IPS-18a (cell line): Measurements from ENCODE around the gene FLNB.

Experiments used
- H3K27ac ChIP-seq: one replicate; pipeline ENCODE4 v1.5.1; 2013; ENCODE audit warnings: low read length
- H3K27me3 ChIP-seq: one replicate; pipeline ENCODE4 v1.6.1; 2013; ENCODE audit warnings: mild to moderate bottlenecking, low read length; ENCODE audit not compliant: control insufficient read depth, insufficient read depth
- H3K36me3 ChIP-seq: one replicate; pipeline ENCODE4 v1.6.1; 2013; ENCODE audit warnings: low read depth, low read length; ENCODE audit not compliant: control insufficient read depth
- H3K4me1 ChIP-seq: one replicate; pipeline ENCODE4 v1.6.1; 2013; ENCODE audit warnings: low read depth, low read length; ENCODE audit not compliant: control insufficient read depth
- H3K4me3 ChIP-seq: one replicate; pipeline ENCODE4 v1.5.1; 2013; ENCODE audit warnings: low read length
- H3K9ac ChIP-seq: one replicate; pipeline ENCODE4 v1.6.1; 2013; ENCODE audit warnings: mild to moderate bottlenecking, low read length, moderate library complexity
- H3K9me3 ChIP-seq: one replicate; pipeline ENCODE4 v1.6.1; 2013; ENCODE audit warnings: low read depth, low read length; ENCODE audit not compliant: control insufficient read depth

Gene FLNB

DNA sequence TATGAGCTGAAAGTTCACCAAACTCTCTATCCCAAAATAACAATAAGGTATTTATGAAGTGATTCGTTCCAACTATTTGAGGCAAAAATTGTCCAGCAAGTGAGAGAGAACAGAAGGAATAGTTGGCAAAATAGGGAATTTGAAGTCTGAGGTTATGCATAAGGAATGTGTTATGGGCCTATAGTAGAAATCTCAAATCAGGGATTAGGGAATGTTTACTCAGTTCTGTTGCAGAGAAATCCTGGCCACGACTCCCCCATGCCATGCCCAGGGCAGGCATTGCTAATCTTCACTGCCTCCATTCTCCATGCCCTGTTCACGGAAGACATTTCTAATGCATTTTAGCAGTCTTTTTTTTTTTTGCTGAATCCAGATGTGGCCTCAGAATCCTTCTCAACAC is 58.6 kb downstream of the FLNB start:
- no peak overlapping the region for H3K9ac ChIP-seq
- no peaks in the 10 kb centered on the region for H3K36me3 ChIP-seq
- H3K9me3 ChIP-seq = no peaks in the 10 kb centered on the region
- no peaks in the 10 kb centered on the region for H3K27me3 ChIP-seq
- no peak overlapping the region for H3K27ac ChIP-seq
- H3K4me3 ChIP-seq = no peak overlapping the region
- H3K4me1 ChIP-seq = peaks cover 30% of the 10 kb centered on the region

DNA sequence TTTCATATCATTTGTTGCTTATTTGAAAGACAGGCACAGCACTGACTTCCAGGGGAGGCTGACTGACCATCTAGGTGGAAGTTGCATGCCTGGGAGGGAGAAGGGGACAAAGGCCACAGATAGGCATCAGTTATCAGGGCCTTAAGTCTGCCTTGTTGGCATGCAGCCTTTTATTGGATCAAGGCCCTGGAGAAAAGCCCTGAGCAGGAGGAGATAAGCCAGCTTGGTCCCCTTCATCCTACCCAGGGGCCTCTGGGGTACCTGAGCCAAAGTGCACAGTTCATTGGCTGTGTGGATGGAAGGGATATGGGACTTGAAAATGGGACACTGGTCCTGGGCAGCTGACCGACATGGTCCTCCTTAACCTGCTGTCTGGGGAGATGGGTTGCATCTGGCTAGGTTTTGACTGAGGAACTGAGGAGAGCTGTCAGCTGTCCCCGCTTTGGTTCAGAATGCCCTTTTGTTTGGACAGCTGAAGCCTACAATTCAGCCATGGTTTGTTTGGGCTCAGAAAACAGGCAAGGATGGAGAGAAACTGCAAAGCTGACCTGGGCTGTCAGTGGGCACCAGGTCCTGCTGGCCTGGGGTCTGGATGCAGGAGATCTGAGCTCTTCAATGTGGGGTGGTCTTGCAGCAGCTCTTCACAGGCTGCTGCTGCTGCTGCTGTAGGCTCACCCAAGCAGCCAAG is 60.0 kb downstream of the FLNB start:
- Histone ChIP-seq H3K4me3 (no peak overlapping the region), H3K27ac (no peak overlapping the region), H3K36me3 (no peaks in the 10 kb centered on the region), H3K4me1 (peaks cover 16% of the 10 kb centered on the region), H3K9me3 (no peaks in the 10 kb centered on the region), H3K9ac (no peak overlapping the region), H3K27me3 (no peaks in the 10 kb centered on the region)

DNA sequence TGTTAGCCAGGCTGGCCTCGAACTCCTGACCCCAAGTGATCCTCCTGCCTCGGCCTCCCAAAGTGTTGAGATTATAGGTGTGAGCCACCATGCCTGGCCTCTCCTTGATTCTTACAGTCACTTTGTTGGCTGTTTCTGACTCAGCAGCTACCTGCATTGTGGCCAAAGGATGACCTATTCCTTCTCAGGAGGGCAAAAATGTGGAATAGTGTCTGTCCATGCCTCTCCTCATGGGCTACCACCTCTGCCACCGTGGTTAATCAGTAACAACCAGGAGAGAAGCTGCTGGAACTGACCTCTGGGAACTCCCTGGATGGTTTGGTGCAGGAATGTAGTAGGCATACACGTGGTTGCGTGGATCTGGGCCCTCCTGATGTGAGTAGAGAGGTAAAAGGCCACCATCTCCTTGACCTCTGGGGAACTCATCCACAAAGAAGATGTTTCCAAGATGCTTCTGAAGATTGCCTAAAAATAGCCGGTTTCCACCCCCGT is 63.3 kb downstream of the FLNB start:
- no peaks in the 10 kb centered on the region for H3K9me3 ChIP-seq
- no peak overlapping the region for H3K9ac ChIP-seq
- H3K4me3 ChIP-seq = no peak overlapping the region
- H3K4me1 ChIP-seq = no peaks in the 10 kb centered on the region
- H3K27ac ChIP-seq = no peak overlapping the region
- H3K36me3 ChIP-seq = no peaks in the 10 kb centered on the region
- H3K27me3 ChIP-seq = no peaks in the 10 kb centered on the region

DNA sequence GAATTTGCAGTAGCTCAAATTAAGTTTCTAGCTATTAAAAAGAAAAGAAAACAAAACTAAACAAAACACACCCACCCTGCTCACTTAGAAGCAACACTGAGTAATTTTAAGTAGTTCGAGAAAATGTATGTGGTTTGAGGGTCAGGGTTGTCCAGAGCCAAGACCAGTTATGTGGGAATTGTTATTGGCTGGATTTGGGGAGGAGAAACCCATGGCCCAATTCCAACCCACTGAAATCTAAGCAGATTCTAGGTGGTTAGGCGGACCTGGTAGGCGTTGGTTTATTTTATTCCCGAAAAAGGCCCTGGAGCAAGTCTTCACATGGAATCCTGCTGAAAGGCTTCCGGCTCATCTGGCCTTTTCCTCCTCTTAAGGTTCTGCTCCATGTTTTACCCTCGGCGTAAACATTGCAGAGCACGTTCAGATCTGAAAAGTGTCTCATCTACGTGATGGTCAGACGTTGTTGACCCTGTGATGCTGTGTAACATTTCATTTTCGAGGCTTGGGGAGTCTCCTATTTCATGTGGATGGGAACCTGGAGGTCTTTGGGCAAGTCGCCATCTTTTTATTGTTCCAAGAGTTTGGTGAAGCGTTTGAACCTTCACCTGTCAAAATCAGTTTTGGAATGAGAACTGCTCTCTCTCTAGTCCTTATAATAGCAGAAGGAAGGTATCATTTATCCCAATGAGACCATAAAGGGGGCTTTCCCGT is 64.0 kb downstream of the FLNB start:
- peaks cover under 1% of the 10 kb centered on the region for H3K36me3 ChIP-seq
- no peaks in the 10 kb centered on the region for H3K9me3 ChIP-seq
- H3K9ac ChIP-seq = no peak overlapping the region
- H3K4me3 ChIP-seq = no peak overlapping the region
- no peak overlapping the region for H3K27ac ChIP-seq
- H3K27me3 ChIP-seq = no peaks in the 10 kb centered on the region
- H3K4me1 ChIP-seq = no peaks in the 10 kb centered on the region

DNA sequence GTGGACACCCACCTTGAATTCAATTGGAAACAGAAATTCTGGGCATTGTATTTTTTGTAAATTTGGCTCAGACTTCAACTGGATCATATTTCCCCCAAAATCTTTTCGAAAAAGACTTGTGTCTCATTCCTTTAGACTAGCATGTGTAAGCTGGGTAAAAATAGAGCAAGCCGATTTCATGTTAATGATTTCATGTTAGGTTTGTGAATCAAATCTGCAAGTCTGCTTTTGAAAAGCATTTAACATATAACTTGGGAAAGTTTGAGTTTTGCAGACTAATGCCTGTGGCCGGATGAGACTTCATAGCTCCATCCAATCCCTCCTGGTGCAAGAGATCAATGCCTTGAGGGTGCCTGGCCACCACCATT is 64.5 kb downstream of the FLNB start:
- H3K4me1 ChIP-seq = no peaks in the 10 kb centered on the region
- H3K27me3 ChIP-seq = no peaks in the 10 kb centered on the region
- no peak overlapping the region for H3K4me3 ChIP-seq
- no peak overlapping the region for H3K9ac ChIP-seq
- H3K27ac ChIP-seq = no peak overlapping the region
- H3K36me3 ChIP-seq = peaks cover 5% of the 10 kb centered on the region
- H3K9me3 ChIP-seq = no peaks in the 10 kb centered on the region

DNA sequence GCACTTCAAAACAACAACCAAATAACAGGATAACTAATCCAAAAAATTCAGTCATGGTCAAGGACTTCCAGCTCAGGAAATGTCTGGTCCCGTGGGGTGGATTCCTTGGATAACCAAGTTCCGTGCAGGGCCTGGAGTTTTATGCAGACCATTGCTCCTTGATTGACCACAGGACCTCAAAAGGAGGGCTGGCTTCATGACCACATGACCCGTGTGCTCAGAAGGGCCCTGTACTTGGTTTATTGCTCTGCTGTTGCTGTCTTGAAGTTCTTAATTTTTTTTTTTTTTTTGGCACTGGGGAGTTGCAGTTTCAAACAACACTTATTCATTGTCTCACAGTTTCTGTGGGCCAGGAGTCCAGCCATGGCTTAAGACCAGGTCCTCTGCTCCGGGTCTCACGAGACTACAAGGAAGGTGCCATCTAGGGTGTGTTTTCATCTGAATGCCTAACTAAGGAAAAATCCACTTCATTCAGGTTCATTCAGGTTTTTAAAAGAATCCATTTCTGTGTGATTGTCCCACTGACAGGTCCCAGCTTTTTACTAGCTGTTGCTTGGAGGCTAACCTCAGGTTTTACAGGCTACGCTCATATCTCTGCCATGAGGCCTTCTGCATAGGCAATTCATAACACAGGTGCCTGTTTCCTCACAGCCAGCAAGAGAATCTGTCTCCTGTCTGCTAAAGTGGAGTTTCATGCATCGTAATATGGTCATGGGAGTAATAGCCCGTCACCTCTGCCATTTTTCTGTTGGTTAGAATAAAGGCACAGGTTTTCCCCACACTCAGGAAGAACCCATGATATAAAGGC is 65.3 kb downstream of the FLNB start:
- peaks cover 13% of the 10 kb centered on the region for H3K36me3 ChIP-seq
- H3K27me3 ChIP-seq = no peaks in the 10 kb centered on the region
- no peak overlapping the region for H3K27ac ChIP-seq
- no peak overlapping the region for H3K4me3 ChIP-seq
- no peaks in the 10 kb centered on the region for H3K4me1 ChIP-seq
- no peak overlapping the region for H3K9ac ChIP-seq
- H3K9me3 ChIP-seq = no peaks in the 10 kb centered on the region

DNA sequence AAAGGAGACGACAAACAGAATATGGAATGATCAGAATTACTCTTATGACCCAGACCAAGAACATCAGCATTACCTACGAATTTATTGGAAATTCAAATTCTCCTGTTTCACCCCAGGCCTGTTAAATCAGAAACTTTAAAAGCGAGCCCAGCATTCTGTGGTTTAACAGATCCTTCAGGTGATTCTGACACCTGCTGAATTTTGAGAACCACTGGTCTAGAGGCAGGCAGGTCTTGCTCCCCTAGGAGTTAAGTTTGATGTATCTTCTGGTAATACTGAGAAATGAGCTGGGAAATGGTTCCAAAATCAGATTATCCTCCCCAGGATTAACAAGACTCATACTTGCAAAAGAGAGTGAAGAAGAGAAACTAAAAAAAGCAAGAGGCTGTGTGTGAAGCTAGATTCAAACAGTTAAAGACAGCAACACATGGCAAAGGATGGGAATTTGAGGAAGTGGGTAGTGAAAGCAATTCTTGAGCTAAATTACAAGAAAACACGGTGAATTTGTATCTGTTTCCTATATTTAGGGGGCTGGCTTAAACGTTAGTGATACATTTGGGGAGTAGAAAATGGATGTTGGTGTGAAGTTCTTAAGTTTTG is 66.0 kb downstream of the FLNB start:
- Histone ChIP-seq H3K27ac (no peak overlapping the region), H3K9me3 (no peaks in the 10 kb centered on the region), H3K4me3 (no peak overlapping the region), H3K4me1 (no peaks in the 10 kb centered on the region), H3K27me3 (no peaks in the 10 kb centered on the region), H3K36me3 (peaks cover 19% of the 10 kb centered on the region), H3K9ac (no peak overlapping the region)

DNA sequence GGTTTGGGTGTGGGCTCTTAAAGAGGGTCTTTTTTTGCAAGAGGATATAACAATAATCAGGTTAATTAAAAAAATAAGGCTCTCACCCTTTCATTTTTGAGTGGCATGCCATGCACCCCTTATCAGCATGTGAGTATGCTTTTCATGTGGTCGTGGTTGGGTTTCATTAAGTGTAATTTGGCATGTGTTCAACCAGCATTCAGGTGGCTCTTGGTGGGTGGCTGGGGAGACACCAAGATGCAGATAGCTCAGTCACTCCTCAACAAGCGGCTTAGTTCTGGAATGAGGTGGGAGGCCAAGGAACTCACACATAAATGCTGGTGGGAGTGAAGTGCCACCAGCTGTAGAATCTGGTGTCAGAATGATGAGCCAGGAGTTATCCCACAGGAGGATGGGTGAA is 66.8 kb downstream of the FLNB start:
- Histone ChIP-seq H3K27me3 (no peaks in the 10 kb centered on the region), H3K9me3 (no peaks in the 10 kb centered on the region), H3K27ac (no peak overlapping the region), H3K36me3 (peaks cover 26% of the 10 kb centered on the region), H3K4me3 (no peak overlapping the region), H3K9ac (no peak overlapping the region), H3K4me1 (no peaks in the 10 kb centered on the region)

DNA sequence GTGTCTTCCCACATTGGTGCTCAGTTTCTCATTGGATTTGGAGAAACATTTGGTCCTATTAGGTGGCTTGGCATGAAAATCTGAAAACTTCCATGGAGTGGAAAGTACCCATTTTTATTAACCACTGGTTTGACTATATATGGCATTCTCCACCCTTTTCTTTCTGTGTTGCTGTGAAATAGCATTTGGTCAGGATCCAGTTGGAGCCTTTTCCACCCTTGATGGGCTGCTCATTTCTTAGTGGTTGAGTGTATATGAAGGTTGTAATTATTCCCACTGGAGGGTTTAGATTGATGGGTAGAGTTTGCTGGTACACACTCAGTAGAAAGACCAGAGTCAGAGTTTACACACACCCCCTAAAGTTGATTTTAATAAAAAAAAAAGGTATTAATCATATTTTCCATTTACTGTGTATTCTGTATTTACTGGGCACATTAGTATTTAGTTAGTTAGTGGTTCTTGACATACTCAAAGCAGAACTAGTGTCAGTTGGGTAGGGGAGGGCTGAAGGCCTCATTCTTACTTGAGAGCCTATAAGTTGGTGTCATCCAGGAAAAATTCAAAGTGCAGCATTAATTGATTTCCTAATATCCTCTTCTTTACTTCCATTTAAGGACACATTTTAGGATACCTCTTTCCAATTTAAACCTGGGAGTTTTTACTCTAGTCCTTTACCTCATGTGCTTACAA is 69.5 kb downstream of the FLNB start:
- H3K9me3 ChIP-seq = no peaks in the 10 kb centered on the region
- no peaks in the 10 kb centered on the region for H3K27me3 ChIP-seq
- H3K36me3 ChIP-seq = peaks cover 34% of the 10 kb centered on the region
- H3K4me3 ChIP-seq = no peak overlapping the region
- no peaks in the 10 kb centered on the region for H3K4me1 ChIP-seq
- H3K27ac ChIP-seq = no peak overlapping the region
- no peak overlapping the region for H3K9ac ChIP-seq

DNA sequence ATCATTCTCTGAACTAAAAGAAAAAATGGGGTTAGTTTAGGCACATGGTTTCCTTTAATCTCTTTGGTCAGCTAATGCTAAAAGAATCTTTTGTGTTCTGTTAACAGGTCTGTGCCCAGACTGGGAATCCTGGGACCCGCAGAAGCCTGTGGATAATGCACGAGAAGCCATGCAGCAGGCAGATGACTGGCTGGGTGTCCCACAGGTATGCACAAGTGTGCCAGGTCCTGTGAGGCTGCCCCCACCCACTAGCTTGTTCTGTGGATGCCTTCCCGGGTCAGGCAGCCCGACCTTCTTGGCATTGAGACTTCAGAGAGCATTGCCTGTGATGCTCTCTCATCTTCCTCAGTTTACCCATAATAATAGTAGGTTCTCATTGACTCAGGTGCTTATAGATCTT is 70.4 kb downstream of the FLNB start:
- Histone ChIP-seq H3K27me3 (no peaks in the 10 kb centered on the region), H3K9ac (no peak overlapping the region), H3K9me3 (no peaks in the 10 kb centered on the region), H3K4me3 (no peak overlapping the region), H3K36me3 (peaks cover 34% of the 10 kb centered on the region), H3K27ac (no peak overlapping the region), H3K4me1 (no peaks in the 10 kb centered on the region)

DNA sequence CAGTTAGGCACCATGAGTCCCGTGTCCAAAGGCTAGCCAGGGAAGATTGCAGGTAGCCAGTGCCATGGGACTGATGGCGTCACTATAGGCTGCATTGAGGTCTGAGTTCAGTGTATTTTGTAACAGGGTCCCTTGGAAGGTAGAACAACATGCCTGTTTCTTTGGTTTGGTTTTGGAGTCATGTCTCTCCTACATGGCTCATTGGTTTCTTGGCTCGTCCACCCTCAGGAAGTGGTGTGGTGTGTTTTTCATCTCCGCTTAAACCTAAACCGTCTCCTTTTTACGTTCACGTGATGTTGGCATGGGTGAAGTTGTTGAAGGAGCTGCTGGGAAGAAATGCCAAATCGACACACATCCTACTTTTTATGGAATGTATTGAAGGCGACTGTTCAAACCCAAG is 71.6 kb downstream of the FLNB start:
- H3K4me3 ChIP-seq = no peak overlapping the region
- peaks cover 34% of the 10 kb centered on the region for H3K36me3 ChIP-seq
- H3K9me3 ChIP-seq = no peaks in the 10 kb centered on the region
- no peak overlapping the region for H3K9ac ChIP-seq
- no peaks in the 10 kb centered on the region for H3K4me1 ChIP-seq
- H3K27me3 ChIP-seq = no peaks in the 10 kb centered on the region
- H3K27ac ChIP-seq = no peak overlapping the region
